ENCODE data around the gene ASCL5.

DNA sequence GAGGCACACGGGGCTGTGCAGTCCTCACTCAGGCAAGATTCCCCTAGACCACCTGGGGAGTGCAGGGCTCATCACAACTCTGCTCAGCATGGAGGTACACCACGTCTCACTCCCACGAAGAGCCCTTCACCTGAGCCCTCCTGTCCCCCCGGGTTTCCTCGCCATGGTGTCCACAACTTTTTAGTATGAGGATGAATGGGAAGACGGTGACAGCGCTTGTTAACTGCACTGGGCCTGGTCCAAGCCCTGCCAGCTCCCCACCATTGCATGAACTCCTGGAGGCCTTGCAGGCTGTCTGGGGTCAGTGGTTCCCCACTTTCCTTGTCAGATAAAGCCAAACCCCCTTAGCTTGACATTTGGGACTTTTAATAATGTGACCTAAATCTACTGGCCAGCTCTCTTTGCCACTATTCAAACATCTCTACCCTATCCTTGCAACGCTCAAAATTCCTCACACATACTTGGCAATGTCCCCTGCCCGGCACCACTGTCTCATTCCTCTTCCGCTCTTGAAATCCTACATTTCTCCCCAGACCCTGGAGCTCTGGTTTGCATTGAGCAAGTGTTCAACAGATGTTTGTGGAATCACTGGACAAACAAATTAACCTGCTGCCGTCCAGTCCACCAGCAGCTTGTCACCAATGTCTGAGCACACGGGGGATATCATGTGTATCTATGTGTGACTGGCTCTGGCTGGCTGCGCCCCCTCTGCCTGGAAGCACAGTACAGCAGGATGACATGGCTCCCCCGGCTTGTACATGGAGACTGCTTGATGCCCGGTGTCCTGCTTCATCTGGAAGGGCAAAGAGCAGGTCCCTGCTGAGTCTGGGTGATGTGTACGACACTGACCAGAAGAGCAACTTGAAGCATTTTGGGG, 16.1 kb upstream of the ASCL5 start:
- TF ChIP-seq, protein P1, sequence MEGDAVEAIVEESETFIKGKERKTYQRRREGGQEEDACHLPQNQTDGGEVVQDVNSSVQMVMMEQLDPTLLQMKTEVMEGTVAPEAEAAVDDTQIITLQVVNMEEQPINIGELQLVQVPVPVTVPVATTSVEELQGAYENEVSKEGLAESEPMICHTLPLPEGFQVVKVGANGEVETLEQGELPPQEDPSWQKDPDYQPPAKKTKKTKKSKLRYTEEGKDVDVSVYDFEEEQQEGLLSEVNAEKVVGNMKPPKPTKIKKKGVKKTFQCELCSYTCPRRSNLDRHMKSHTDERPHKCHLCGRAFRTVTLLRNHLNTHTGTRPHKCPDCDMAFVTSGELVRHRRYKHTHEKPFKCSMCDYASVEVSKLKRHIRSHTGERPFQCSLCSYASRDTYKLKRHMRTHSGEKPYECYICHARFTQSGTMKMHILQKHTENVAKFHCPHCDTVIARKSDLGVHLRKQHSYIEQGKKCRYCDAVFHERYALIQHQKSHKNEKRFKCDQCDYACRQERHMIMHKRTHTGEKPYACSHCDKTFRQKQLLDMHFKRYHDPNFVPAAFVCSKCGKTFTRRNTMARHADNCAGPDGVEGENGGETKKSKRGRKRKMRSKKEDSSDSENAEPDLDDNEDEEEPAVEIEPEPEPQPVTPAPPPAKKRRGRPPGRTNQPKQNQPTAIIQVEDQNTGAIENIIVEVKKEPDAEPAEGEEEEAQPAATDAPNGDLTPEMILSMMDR (IDR thresholded peaks at IDR 0.05), result no peak
- TF ChIP-seq, protein P2, sequence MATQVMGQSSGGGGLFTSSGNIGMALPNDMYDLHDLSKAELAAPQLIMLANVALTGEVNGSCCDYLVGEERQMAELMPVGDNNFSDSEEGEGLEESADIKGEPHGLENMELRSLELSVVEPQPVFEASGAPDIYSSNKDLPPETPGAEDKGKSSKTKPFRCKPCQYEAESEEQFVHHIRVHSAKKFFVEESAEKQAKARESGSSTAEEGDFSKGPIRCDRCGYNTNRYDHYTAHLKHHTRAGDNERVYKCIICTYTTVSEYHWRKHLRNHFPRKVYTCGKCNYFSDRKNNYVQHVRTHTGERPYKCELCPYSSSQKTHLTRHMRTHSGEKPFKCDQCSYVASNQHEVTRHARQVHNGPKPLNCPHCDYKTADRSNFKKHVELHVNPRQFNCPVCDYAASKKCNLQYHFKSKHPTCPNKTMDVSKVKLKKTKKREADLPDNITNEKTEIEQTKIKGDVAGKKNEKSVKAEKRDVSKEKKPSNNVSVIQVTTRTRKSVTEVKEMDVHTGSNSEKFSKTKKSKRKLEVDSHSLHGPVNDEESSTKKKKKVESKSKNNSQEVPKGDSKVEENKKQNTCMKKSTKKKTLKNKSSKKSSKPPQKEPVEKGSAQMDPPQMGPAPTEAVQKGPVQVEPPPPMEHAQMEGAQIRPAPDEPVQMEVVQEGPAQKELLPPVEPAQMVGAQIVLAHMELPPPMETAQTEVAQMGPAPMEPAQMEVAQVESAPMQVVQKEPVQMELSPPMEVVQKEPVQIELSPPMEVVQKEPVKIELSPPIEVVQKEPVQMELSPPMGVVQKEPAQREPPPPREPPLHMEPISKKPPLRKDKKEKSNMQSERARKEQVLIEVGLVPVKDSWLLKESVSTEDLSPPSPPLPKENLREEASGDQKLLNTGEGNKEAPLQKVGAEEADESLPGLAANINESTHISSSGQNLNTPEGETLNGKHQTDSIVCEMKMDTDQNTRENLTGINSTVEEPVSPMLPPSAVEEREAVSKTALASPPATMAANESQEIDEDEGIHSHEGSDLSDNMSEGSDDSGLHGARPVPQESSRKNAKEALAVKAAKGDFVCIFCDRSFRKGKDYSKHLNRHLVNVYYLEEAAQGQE (IDR thresholded peaks at IDR 0.05; ENCODE audit: insufficient read depth in 1 of 2, low read depth in 2 of 2, low read length in 1 of 2), result no peak

Data from Panc1 (cell line).